ENCODE measurements around the gene NELFE.

- TF ChIP-seq CTCF (IDR thresholded peaks at IDR 0.05) (no peak), POLR2A (IDR thresholded peaks at IDR 0.05) (no peak), EP300 (IDR thresholded peaks at IDR 0.05) (no peak)
Measured at GRCh38 chr6:31948306-31948705, 10.5 kb downstream of the NELFE start.
